GM19452 (cell line): Measurements from ENCODE around the gene OXCT1.
"Not testable (repeated sequence)": the region's sequence is repeated elsewhere in the genome, so short reads cannot be mapped to it uniquely, and the experiment has no call there.

ENCODE experiments used
- ATAC-seq: cut with Tn5 transposase; IDR thresholded peaks from one replicate; pipeline ENCODE4 v1.9.1; 2021; ENCODE audit not compliant: unreplicated experiment

OXCT1 gene

GRCh38 chr5:41778410-41778809 lies 91.8 kb downstream of the OXCT1 start:
- ATAC-seq = no peak

DNA sequence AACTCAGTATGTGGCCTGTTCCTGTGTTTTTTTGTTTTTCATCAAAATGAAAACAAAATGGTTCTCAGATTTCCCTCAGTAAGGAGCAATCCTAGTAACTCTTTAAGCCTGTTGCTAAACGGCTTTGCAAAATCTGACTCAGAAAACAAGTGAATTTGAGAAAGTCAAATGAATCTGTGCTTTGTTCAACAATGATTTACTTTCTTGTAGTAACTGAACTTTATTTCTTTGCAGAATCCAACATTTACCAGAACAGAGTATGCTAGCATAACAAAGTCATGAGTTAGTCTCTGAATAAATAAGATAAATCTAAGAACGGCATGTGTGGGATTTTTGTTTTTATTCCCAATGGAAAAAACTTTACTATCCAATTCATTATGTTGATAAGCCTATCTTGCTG lies 93.8 kb downstream of the OXCT1 start:
- ATAC-seq = no peak

DNA sequence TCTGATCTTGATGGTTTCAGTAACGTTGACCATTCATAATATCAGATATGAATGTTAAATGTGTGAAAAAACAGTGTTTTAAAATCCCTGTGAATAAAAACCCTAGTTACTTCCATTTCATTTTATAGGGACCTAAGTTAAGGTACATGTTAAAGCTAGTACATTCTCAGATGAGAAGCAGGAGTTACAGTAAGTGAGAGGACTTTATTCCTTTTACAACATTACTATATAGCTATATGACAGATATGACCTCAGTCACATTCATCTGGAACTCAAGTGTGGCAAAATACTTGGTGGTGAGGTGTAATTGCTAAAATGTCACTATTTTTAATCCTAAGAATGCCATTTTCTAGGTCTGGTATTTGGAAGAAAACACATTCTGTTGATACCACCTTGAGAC lies 96.4 kb downstream of the OXCT1 start:
- no peak for ATAC-seq

- ATAC-seq = no peak
These were observed 97.3 kb downstream of the OXCT1 start for GRCh38 chr5:41772785-41773442.

DNA sequence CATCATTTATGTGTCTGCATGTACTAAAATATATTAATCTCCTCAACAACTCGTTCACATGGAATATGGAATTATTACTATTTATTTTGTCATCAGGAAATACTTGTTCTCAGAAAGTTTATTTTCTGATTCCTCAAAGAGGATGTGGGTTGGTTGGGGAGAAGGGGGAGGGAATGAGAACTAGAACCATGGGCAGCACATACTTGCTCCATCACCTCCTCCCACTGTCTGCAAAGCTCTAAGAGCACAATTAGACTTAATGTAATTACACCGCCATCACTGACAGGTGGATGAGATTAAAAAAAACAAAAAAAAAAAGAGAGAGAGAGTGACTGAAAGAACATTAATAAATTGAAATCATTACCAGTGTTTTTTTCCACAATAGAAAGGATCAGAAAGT lies 98.2 kb downstream of the OXCT1 start:
- ATAC-seq = no peak

GRCh38 chr5:41770799-41771198 lies 99.4 kb downstream of the OXCT1 start:
- ATAC-seq = peak; percentile 83

GRCh38 chr5:41768692-41769091 lies 101.5 kb downstream of the OXCT1 start:
- ATAC-seq = no peak

- ATAC-seq = no peak
These were observed 105.6 kb downstream of the OXCT1 start for GRCh38 chr5:41764650-41765049.

DNA sequence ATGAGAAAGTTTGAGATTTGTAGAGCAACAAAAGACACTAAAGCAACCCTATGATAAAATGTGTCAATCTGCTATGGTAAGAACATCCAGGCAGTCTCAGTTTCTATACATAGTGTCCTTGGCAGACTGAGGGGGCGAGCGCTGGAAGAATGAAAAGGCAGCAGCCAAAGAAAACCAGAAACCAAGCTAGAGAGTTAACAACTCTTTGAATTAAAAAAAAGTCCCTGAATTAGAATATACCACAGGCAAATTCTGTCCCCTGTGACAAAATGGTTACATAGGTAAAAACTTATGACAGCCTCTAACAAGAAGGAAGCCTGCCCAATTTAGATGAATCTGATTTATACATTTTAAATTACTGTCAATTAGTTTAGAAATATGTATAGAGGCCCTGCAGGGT lies 106.7 kb downstream of the OXCT1 start:
- ATAC-seq = no peak

GRCh38 chr5:41763081-41763480 lies 107.1 kb downstream of the OXCT1 start:
- ATAC-seq = no peak

GRCh38 chr5:41762426-41762825 lies 107.8 kb downstream of the OXCT1 start:
- no peak for ATAC-seq

- ATAC-seq = no peak
These were observed 108.6 kb downstream of the OXCT1 start for GRCh38 chr5:41761663-41762062.

GRCh38 chr5:41755705-41756104 lies 114.5 kb downstream of the OXCT1 start:
- ATAC-seq = no peak

GRCh38 chr5:41754857-41755256 lies 115.4 kb downstream of the OXCT1 start:
- ATAC-seq = peak; percentile 78

- ATAC-seq = no peak
These were observed 118.4 kb downstream of the OXCT1 start for GRCh38 chr5:41751867-41752266.

DNA sequence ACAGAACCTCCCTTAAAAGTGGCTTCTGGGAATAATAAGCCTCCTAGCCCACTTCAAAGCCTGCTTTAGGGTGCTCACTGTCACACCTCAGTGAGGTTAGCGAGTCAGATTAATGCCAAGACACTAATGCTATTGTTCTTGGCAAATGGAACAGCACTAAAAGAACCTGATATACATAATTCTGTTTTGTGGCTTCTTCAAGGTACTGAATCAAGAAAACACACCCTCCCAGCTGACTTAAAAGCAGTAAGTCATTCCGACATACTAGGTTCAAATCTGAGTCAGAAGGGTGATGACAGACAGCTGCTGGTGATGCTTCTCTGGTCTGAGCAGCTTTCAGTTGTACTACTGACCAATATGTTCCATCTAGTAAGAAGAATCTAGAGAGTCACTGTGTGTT lies 121.6 kb downstream of the OXCT1 start:
- peak; percentile 99 for ATAC-seq

DNA sequence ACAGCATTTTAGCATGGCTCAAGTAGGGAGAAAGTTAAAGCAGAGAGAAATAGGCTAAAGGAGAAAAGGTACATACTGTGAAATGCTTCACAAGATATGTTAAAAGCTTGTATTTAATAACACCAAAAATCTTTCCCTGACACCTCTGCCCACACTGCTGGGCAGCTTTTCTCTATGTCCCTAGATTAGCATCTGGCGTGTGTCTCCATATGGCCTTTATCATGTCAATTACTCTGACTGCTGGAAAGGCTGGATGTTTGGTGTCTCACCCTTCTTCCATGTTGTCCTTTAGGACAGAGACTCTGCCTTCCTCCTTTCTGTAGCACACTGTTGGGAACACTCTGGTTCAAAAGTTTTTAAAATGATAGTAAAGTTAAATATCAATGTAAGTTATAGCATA lies 122.5 kb downstream of the OXCT1 start:
- ATAC-seq = no peak

DNA sequence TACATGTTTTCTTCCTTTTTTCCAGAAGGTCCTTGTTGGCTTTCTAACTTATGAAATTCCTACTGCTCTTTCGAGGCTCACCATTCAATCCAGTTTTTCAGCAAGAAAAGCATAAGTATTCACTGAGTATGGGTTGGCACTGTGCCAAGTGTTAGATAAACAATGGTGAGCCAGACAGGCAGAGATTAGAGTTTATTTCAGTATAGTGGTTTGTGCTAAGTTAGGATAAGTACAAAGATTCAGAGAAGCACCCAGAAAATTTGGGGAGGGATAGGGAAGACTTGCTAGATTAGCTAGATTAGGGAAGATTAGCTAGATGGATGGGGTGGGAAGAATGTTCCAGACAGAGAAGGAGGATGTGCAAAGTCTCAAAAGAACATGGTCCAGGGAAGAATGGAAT lies 122.9 kb downstream of the OXCT1 start:
- no peak for ATAC-seq

DNA sequence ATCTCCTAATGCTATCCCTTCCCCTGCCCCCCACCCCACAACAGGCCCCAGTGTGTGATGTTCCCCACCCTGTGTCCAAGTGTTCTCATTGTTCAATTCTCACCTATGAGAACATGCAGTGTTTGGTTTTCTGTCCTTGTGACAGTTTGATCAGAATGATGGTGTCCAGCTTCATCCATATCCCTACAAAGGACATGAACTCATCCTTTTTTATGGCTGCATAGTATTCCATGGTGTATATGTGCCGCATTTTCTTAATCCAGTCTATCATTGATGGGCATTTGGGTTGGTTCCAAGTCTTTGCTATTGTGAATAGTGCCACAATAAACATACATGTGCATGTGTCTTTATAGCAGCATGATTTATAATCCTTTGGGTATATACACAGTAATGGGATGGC lies 127.6 kb downstream of the OXCT1 start:
- ATAC-seq = not testable (repeated sequence)

- no peak for ATAC-seq
These were observed 131.4 kb downstream of the OXCT1 start for GRCh38 chr5:41738710-41739354.

DNA sequence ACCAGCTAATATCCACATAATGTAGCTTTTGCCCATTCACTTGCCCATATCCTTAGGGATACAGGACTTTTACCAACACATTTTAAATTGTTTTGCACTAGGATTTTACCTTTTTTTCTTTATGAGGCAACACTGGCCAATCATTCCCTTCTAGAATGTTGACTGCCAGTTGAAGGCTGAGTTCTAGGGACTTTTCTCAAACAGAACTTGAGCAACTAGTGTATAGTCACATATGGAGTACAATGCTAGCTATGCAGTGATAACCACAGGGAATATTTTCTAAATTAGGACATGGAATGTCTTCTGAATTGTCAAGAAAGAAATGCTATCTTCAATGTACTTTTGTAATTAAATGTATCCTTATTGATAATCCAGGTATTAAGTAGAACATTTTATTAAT lies 133.6 kb downstream of the OXCT1 start:
- no peak for ATAC-seq

DNA sequence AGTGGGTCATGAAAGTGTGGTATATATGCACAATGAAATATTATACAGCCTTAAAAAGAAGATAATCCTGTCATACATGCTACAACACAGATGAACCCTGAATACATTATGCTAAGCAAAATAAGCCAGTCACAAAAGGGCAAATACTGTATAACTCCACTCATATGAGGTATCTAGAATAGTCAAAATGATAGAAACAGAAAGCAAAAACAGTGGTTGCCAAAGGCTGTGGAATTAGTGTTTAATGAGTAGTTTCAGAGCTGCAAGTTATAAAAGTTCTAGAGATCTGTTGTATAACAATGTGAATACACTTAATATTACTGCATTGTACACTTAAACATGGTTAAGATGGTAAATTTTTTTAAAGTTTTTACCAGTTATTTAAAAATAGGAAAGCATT lies 135.0 kb downstream of the OXCT1 start:
- peak; percentile 71 for ATAC-seq

GRCh38 chr5:41729381-41729780 lies 140.8 kb downstream of the OXCT1 start:
- ATAC-seq = not testable (repeated sequence)
